Measurements from ENCODE around the gene EGLN2. TPM values are rescaled to one million over a fixed set of nuclear protein-coding genes. Genes with fewer than 3 reads are reported as not detected.

EGLN2 gene
- total and polyA plus RNA-seq, 9 of the 15 experiments (the other 6 are each of a cell fraction or from before 2014, with no cell fraction given) = 9.6 to 114 (median 71.0) TPM

DNA sequence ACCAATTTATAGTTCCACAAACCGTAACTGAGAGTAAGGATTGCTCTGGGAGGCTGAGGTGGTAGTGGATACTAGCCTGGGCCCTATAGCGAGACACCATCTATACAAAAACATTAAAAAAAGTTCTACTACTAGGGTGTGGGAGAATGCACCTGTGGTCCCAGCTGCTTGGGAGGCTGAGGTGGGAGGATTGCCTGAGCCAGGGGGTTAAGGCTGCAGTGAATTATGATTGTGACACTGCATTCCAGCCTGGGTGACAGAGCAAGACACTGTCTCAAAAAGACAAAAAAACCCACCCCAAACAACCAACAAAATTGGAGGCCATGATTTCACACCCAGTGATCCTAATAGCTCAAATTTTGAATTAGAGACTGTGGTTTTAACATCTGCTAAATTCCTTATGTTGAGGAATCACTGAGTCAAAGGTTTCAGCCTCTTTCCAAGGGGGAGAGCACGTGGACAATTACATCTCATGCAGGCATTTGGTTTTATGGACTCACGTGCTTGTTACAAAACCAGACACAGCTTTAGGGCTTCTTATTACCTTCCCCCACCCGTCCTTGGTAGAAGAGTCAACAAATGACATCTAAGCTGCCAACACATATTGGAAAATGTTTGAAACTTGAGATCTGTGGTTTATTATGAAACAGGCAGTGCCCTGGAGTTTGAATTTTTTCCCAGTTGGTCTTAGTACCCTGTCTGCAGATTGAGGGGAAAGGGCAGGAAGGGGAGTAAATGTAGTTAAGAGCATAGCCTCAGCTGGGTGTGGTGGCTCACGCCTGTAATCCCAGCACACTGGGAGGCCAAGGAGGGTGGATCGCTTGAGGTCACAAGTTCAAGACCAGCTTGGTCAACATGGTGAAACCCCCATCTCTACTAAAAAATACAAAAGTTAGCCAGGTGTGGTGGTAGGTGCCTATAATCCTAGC lies 32.8 kb downstream of the EGLN2 start (continued):
- TF ChIP-seq, protein P1, sequence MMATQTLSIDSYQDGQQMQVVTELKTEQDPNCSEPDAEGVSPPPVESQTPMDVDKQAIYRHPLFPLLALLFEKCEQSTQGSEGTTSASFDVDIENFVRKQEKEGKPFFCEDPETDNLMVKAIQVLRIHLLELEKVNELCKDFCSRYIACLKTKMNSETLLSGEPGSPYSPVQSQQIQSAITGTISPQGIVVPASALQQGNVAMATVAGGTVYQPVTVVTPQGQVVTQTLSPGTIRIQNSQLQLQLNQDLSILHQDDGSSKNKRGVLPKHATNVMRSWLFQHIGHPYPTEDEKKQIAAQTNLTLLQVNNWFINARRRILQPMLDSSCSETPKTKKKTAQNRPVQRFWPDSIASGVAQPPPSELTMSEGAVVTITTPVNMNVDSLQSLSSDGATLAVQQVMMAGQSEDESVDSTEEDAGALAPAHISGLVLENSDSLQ (IDR thresholded peaks at IDR 0.05) = 0 out of 2 replicates have a peak, but pooled peaks have one; percentile 15
- TF ChIP-seq POLR2H (tag; IDR thresholded peaks at IDR 0.05; ENCODE audit: low read depth) (no peak), FOXJ2 (tag; IDR thresholded peaks at IDR 0.05) (no peak), CAMTA2 (CRISPR knock-in tag; conservative IDR thresholded peaks at IDR 0.05) (no peak), CEBPB (tag; IDR thresholded peaks at IDR 0.05) (no peak), ZNF507 (tag; conservative IDR thresholded peaks at IDR 0.05) (no peak), NR3C1 (CRISPR knock-in tag; IDR thresholded peaks at IDR 0.05) (no peak), ZNF23 (CRISPR knock-in tag; IDR thresholded peaks at IDR 0.05) (no peak), HNRNPLL (IDR thresholded peaks at IDR 0.05; ENCODE audit: low read depth, low read length, poor library complexity, severe bottlenecking) (no peak), ZNF239 (CRISPR knock-in tag; IDR thresholded peaks at IDR 0.05) (no peak), ZBTB17 (CRISPR knock-in tag; IDR thresholded peaks at IDR 0.05) (no peak)
- TF ChIP-seq, protein P2, sequence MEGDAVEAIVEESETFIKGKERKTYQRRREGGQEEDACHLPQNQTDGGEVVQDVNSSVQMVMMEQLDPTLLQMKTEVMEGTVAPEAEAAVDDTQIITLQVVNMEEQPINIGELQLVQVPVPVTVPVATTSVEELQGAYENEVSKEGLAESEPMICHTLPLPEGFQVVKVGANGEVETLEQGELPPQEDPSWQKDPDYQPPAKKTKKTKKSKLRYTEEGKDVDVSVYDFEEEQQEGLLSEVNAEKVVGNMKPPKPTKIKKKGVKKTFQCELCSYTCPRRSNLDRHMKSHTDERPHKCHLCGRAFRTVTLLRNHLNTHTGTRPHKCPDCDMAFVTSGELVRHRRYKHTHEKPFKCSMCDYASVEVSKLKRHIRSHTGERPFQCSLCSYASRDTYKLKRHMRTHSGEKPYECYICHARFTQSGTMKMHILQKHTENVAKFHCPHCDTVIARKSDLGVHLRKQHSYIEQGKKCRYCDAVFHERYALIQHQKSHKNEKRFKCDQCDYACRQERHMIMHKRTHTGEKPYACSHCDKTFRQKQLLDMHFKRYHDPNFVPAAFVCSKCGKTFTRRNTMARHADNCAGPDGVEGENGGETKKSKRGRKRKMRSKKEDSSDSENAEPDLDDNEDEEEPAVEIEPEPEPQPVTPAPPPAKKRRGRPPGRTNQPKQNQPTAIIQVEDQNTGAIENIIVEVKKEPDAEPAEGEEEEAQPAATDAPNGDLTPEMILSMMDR (IDR thresholded peaks at IDR 0.05 in 2 of 3, conservative IDR thresholded peaks at IDR 0.05 in 1 of 3; ENCODE audit: insufficient read depth in 2 of 3, low read depth in 1 of 3, low read length in 3 of 3) = no peak
- TF ChIP-seq, protein P3, sequence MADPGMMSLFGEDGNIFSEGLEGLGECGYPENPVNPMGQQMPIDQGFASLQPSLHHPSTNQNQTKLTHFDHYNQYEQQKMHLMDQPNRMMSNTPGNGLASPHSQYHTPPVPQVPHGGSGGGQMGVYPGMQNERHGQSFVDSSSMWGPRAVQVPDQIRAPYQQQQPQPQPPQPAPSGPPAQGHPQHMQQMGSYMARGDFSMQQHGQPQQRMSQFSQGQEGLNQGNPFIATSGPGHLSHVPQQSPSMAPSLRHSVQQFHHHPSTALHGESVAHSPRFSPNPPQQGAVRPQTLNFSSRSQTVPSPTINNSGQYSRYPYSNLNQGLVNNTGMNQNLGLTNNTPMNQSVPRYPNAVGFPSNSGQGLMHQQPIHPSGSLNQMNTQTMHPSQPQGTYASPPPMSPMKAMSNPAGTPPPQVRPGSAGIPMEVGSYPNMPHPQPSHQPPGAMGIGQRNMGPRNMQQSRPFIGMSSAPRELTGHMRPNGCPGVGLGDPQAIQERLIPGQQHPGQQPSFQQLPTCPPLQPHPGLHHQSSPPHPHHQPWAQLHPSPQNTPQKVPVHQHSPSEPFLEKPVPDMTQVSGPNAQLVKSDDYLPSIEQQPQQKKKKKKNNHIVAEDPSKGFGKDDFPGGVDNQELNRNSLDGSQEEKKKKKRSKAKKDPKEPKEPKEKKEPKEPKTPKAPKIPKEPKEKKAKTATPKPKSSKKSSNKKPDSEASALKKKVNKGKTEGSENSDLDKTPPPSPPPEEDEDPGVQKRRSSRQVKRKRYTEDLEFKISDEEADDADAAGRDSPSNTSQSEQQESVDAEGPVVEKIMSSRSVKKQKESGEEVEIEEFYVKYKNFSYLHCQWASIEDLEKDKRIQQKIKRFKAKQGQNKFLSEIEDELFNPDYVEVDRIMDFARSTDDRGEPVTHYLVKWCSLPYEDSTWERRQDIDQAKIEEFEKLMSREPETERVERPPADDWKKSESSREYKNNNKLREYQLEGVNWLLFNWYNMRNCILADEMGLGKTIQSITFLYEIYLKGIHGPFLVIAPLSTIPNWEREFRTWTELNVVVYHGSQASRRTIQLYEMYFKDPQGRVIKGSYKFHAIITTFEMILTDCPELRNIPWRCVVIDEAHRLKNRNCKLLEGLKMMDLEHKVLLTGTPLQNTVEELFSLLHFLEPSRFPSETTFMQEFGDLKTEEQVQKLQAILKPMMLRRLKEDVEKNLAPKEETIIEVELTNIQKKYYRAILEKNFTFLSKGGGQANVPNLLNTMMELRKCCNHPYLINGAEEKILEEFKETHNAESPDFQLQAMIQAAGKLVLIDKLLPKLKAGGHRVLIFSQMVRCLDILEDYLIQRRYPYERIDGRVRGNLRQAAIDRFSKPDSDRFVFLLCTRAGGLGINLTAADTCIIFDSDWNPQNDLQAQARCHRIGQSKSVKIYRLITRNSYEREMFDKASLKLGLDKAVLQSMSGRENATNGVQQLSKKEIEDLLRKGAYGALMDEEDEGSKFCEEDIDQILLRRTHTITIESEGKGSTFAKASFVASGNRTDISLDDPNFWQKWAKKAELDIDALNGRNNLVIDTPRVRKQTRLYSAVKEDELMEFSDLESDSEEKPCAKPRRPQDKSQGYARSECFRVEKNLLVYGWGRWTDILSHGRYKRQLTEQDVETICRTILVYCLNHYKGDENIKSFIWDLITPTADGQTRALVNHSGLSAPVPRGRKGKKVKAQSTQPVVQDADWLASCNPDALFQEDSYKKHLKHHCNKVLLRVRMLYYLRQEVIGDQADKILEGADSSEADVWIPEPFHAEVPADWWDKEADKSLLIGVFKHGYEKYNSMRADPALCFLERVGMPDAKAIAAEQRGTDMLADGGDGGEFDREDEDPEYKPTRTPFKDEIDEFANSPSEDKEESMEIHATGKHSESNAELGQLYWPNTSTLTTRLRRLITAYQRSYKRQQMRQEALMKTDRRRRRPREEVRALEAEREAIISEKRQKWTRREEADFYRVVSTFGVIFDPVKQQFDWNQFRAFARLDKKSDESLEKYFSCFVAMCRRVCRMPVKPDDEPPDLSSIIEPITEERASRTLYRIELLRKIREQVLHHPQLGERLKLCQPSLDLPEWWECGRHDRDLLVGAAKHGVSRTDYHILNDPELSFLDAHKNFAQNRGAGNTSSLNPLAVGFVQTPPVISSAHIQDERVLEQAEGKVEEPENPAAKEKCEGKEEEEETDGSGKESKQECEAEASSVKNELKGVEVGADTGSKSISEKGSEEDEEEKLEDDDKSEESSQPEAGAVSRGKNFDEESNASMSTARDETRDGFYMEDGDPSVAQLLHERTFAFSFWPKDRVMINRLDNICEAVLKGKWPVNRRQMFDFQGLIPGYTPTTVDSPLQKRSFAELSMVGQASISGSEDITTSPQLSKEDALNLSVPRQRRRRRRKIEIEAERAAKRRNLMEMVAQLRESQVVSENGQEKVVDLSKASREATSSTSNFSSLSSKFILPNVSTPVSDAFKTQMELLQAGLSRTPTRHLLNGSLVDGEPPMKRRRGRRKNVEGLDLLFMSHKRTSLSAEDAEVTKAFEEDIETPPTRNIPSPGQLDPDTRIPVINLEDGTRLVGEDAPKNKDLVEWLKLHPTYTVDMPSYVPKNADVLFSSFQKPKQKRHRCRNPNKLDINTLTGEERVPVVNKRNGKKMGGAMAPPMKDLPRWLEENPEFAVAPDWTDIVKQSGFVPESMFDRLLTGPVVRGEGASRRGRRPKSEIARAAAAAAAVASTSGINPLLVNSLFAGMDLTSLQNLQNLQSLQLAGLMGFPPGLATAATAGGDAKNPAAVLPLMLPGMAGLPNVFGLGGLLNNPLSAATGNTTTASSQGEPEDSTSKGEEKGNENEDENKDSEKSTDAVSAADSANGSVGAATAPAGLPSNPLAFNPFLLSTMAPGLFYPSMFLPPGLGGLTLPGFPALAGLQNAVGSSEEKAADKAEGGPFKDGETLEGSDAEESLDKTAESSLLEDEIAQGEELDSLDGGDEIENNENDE (IDR thresholded peaks at IDR 0.05; ENCODE audit: low read depth, low read length) = no peak

All from K562 (cell line).